Thoracic aorta (tissue), 2 donors: ENCODE data around the gene DHRS7. TPM values are rescaled to one million over a fixed set of nuclear protein-coding genes. Genes with fewer than 3 reads are reported as not detected.
A peak's percentile ranks its signal among the peaks of the same experiment; 100 is the strongest.

Experiments
- ATAC-seq: fragments of 150-250 bp; one replicate; pipeline ENCODE4 v1.8.0; 2017; ENCODE audit warnings: low read depth; ENCODE audit not compliant: insufficient number of reproducible peaks, low FRiP score
- DNase-seq: peaks from one replicate; pipeline ENCODE4 v3.0.0-alpha.2; 2020; ENCODE audit warnings: low spot score
- H3K27ac ChIP-seq, 2 donors: fragments of 200-600 bp; sonication (generic); 1 replicate in 1 of 2; 2 replicates in 1 of 2; pipeline ENCODE4 v1.5.1; 2016; ENCODE audit warnings: mild to moderate bottlenecking in 2 of 2, moderate library complexity in 2 of 2
- H3K27me3 ChIP-seq: fragments of 200-600 bp; sonication (generic); replicated peaks from 2 replicates; pipeline ENCODE4 v1.6.0; 2016; ENCODE audit warnings: mild to moderate bottlenecking; ENCODE audit not compliant: insufficient read depth
- H3K36me3 ChIP-seq: fragments of 200-600 bp; sonication (generic); one replicate; pipeline ENCODE4 v1.5.1; 2016
- H3K4me1 ChIP-seq, 2 donors: fragments of 200-600 bp; sonication (generic); 1 replicate in 1 of 2; 2 replicates in 1 of 2; pipeline versions ENCODE4 v1.5.1 to v1.6.0; 2016; ENCODE audit warnings: low read depth in 2 of 2, mild to moderate bottlenecking in 1 of 2; ENCODE audit not compliant: control insufficient read depth in 1 of 2
- H3K4me3 ChIP-seq: fragments of 200-600 bp; sonication (generic); 2 replicates; pipeline ENCODE4 v1.5.1; 2016; ENCODE audit warnings: mild to moderate bottlenecking
- H3K9me3 ChIP-seq: fragments of 200-600 bp; sonication (generic); 2 replicates; pipeline ENCODE4 v1.5.1; 2016
- CTCF ChIP-seq: fragments of 200-600 bp; sonication (generic); IDR thresholded peaks from one replicate; pipeline ENCODE4 v1.5.1; 2019; ENCODE audit warnings: antibody characterized with exemption
- total RNA-seq, 2 donors: library from RNA; depleted of rRNA; stranded (reverse); fragments of >200 nt; gene quantifications; one replicate each; pipeline versions ENCODE4 v1.1.0 to v1.2.3, GENCODE V29; 2016

The DHRS7 gene
- total RNA-seq, 2 donors from 2014 or later = 74.2 to 117 TPM

GRCh38 chr14:60169722-60170121, 4.5 kb upstream of the DHRS7 start:
- DNase-seq (no peak), ATAC-seq (no peak)
- no peak for TF ChIP-seq CTCF
- Histone ChIP-seq H3K4me1 (peaks cover 8 to 12% of the 10 kb centered on the region in 2 donors), H3K27ac (no peak overlapping the region), H3K4me3 (no peak overlapping the region), H3K9me3 (no peaks in the 10 kb centered on the region), H3K36me3 (no peaks in the 10 kb centered on the region), H3K27me3 (no peaks in the 10 kb centered on the region)

- Histone ChIP-seq H3K36me3 (no peaks in the 10 kb centered on the region), H3K4me1 (peaks cover 16 to 33% of the 10 kb centered on the region in 2 donors), H3K4me3 (no peak overlapping the region), H3K27me3 (no peaks in the 10 kb centered on the region), H3K27ac (peak overlapping the region; percentile 80 to 95), H3K9me3 (no peaks in the 10 kb centered on the region)
- no peak for TF ChIP-seq CTCF
- DNase-seq = no peak
- ATAC-seq = no peak
Observed at GRCh38 chr14:60166142-60166541, 944 bp upstream of the DHRS7 start.

GRCh38 chr14:60165547-60165876, 314 bp upstream of the DHRS7 start:
- H3K4me1 ChIP-seq = peaks cover 18 to 39% of the 10 kb centered on the region in 2 donors
- H3K27ac ChIP-seq = peak overlapping the region; percentile 80 to 95
- no peak for ATAC-seq
- no peaks in the 10 kb centered on the region for H3K9me3 ChIP-seq
- no peaks in the 10 kb centered on the region for H3K27me3 ChIP-seq
- peak overlapping the region; percentile 96 for H3K4me3 ChIP-seq
- TF ChIP-seq CTCF = no peak
- DNase-seq = no peak
- H3K36me3 ChIP-seq = no peaks in the 10 kb centered on the region

- TF ChIP-seq CTCF = no peak
- Histone ChIP-seq H3K9me3 (no peaks in the 10 kb centered on the region), H3K27me3 (no peaks in the 10 kb centered on the region), H3K27ac (peak overlapping the region; percentile 80 to 95), H3K4me1 (peaks cover 29 to 48% of the 10 kb centered on the region in 2 donors), H3K4me3 (peak overlapping the region; percentile 96), H3K36me3 (no peaks in the 10 kb centered on the region)
- DNase-seq (no peak), ATAC-seq (no peak)
Observed at GRCh38 chr14:60164404-60164711, 840 bp downstream of the DHRS7 start.

GRCh38 chr14:60163693-60164092, 1.5 kb downstream of the DHRS7 start:
- Histone ChIP-seq H3K36me3 (no peaks in the 10 kb centered on the region), H3K27me3 (no peaks in the 10 kb centered on the region), H3K4me3 (peak overlapping the region; percentile 96), H3K9me3 (no peaks in the 10 kb centered on the region), H3K27ac (no peak overlapping the region), H3K4me1 (peaks cover 29 to 49% of the 10 kb centered on the region in 2 donors)
- no peak for ATAC-seq
- DNase-seq = no peak
- no peak for TF ChIP-seq CTCF
